ACHN (cell line): ENCODE measurements around the gene TPSAB1.
"Not testable (repeated sequence)": the region's sequence is repeated elsewhere in the genome, so short reads cannot be mapped to it uniquely, and the experiment has no call there.

Experiments used
- DNase-seq: peaks from one replicate; pipeline ENCODE4 v3.0.0-alpha.2; 2015
- in situ Hi-C: cut with HindIII; loops from 2 replicates; pipeline ENCODE4 v1.10.0; 2017; ENCODE audit warnings: low sequenced_read_pairs, low pct_ligation_motif_present, low pct_unique_long_range_greater_than_20kb

The TPSAB1 gene

DNA sequence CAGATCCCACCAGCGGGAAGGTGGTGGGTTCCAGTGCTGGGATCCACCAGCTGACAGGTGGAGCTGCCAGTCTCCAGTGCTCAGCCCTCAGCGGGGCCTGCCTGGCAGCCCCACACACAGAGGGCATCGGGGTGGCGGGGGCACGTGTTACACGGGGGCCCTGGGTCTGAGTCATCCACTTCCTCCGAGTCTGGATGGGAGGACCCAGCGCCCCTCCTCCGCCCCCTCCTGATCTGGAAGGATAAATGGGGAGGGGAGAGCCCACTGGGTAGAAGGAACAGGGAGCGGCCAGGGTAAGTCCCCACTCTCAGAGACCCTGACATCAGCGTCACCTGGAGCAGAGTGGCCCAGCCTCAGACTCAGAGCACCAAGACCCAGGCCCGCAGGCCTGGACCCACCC is at the start of gene TPSAB1:
TSS of gene TPSAB1 (plus strand) at position 270 of the 400 bp plus-strand sequence. CDS start 234 bp downstream, outside the sequence.
- in situ Hi-C loops, DNase-seq: not testable (repeated sequence)

GRCh38 chr16:1190789-1191188 is 49.7 kb upstream of the TPSAB1 start:
- in situ Hi-C loops, DNase-seq: not testable (repeated sequence)

DNA sequence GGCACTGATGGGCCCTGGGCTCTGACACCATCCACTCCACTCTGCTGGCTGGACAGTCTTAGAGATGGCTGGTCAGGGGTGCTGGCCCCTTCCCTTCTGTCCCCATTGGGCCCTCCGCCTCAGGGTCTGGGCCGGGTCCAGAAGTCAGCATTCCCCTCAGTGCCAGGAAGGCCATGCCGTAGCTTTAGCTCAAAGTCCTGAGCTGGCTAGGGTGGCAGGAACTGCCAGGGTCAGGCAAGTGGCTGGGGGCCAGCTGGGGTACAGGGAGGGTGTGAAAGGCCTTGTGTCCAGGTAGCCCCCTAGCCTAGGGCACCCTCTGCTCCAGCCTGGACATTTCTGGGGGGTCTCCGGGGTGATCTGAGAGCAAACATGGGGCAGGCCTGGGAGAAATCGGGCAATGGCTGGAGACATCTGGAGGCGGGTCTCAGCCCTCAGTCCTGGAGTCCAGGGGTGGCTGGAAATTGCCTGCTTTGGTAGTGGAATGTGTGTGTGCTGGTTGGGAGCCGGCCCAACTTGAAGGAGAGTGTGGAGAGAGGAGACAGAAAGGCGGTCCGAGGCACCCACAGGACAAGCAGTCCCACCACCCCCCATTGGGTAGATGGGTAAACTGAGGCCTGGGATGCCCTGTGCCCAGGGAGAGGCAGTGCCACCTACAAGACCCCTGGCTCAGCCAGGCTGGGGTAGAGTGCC is 48.0 kb upstream of the TPSAB1 start:
- DNase-seq: no peak
- in situ Hi-C loops: no loop called here

GRCh38 chr16:1193143-1193824 is 47.2 kb upstream of the TPSAB1 start:
- DNase-seq: no peak
- in situ Hi-C loops: no loop called here

DNA sequence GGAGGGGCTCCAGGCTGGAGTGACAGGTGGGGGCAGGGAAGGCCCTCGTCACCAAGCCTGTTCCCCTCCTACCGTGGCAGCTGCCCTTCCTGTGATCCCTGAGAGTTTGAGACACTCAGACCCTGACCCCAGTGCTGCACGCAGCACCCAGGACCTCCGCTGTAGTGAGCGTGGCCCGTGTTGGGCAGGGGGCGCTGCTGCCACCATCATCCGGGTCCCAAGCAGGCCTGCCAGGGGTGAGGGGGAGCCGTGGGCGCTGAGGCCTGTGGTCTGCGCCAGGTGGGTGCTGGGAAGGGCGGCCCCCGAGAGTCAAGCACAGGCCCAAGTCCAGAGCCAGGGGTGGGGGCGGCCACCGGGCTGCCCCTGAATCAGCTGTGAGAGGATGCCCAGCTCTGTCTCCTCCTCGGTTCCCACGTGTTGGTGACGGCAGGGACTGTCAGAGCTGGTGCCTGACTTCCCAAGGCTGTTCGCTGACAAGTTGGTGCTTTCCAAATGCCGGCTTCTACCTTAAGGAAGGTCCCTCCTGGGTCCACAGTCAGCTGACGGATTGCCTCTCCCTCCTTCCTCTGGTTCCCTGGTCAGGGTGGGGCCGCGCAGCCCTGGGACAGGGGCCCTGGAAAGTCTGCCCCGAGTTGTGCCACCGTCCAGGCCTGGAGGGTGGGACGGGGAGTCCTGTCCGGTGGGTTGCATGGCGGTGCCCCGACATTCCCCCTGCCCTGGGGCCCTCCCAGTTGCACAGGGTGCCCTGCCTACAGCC is 46.5 kb upstream of the TPSAB1 start:
- DNase-seq: no peak
- in situ Hi-C loops: no loop called here

DNA sequence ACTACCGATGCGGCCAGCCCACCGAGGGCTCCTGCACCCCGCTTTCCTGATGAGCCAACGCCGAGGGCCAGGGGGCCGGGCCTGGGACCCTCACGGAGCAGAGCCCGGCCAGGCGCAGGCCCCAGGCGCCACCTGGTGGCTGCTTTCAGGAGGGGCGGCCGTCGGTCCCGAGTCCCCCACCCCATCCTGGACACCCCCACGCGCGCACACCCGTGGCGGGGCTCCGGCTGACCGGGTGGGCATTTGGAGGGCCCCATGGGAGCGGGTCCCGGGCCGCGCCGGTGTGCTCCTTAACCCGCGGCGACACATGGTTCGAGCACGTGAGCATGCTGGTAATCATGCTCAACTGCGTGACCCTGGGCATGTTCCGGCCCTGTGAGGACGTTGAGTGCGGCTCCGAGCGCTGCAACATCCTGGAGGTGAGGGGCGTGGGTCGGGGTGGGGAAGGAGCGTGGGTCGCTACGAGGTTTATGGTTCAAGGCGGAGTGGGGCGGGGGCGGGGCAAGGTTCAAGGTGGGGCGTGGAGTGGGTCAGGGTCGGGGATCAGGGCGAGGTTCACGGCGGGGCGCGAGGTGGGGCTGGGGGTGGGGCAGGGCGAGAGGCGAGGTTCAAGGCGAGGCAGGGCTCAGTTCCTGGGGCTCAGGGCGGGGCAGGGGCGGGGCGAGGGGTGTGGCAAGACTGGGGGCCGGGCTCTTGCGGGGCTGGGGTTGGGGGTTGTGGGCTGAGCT is 45.7 kb upstream of the TPSAB1 start:
- in situ Hi-C loops: no loop called here
- DNase-seq: no peak

- DNase-seq: no peak
- in situ Hi-C loops: no loop called here
Measured at GRCh38 chr16:1195393-1195666, 45.2 kb upstream of the TPSAB1 start.

GRCh38 chr16:1196494-1196893 is 44.0 kb upstream of the TPSAB1 start:
- DNase-seq: no peak
- in situ Hi-C loops: no loop called here

DNA sequence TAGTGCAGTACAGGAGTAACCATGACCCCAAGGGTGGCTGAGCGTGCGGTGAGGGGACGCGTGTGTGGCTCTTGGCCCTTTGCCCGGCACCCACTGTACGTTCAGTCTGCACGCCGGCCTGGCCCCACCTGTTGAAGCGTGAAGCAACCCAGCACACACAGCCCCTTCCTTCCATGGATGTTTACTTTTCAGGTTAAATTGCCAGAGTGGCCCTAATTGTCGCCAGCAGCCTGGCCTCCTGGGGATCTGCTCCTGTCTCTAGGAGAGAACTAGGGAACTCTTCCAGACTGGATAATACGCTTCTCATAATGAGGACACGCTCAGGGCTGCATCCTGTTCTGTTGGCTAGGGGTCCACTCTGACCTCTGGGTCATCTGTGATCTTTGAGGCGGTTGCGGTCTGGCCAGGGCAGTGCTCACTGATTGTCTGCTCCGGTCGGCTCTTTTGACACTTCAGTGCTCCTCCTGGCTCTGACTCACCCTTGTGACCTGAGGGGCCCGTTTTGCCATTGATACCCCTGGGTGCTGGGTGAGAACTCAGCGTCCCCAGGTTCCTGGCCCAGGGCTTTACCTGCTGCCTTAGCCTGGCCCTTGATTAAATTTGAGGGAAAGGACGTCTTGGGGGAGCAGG is 43.2 kb upstream of the TPSAB1 start:
- DNase-seq: no peak
- in situ Hi-C loops: no loop called here

GRCh38 chr16:1198194-1198593 is 42.3 kb upstream of the TPSAB1 start:
- no peak for DNase-seq
- in situ Hi-C loops: no loop called here

- DNase-seq, in situ Hi-C loops: not testable (repeated sequence)
Measured at GRCh38 chr16:1198671-1199346, 41.7 kb upstream of the TPSAB1 start.

- no peak for DNase-seq
- in situ Hi-C loops: no loop called here
Measured at GRCh38 chr16:1199347-1200013, 41.0 kb upstream of the TPSAB1 start.

GRCh38 chr16:1200014-1200627 is 40.4 kb upstream of the TPSAB1 start:
- in situ Hi-C loops: no loop called here
- DNase-seq: no peak

GRCh38 chr16:1201444-1201843 is 39.1 kb upstream of the TPSAB1 start:
- in situ Hi-C loops: no loop called here
- no peak for DNase-seq

GRCh38 chr16:1202274-1202673 is 38.2 kb upstream of the TPSAB1 start:
- DNase-seq: no peak
- in situ Hi-C loops: no loop called here

DNA sequence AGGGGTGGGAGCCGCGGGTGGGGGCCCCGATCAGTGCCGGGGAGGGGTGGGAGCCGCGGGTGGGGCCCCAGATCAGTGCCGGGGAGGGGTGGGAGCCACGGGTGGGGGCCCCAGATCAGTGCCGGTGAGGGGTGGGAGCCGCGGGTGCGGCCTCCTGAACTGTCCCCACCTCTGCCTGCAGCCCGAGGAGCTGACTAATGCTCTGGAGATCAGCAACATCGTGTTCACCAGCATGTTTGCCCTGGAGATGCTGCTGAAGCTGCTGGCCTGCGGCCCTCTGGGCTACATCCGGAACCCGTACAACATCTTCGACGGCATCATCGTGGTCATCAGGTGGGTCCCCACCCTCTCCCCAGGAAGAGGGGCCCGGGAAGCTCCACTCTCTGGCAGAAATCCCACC is 35.6 kb upstream of the TPSAB1 start:
- no peak for DNase-seq
- in situ Hi-C loops: no loop called here

GRCh38 chr16:1206326-1206725 is 34.2 kb upstream of the TPSAB1 start:
- DNase-seq: no peak
- in situ Hi-C loops: no loop called here
